T-helper 2 cell treated with Interferon-gamma antibody and Interleukin-4, amounts not matched to agents 5 μg/mL and 100 μg/mL, for 36 hours (primary cell): ENCODE data around the gene GRM5.
"Not testable (repeated sequence)": the region's sequence is repeated elsewhere in the genome, so short reads cannot be mapped to it uniquely, and the experiment has no call there.

ENCODE experiments used
- DNase-seq: peaks from one replicate; pipeline ENCODE4 v3.0.0; 2021; ENCODE audit warnings: low spot score
- H3K27ac Mint-ChIP-seq: one replicate; pipeline ENCODE4 v1.8.0; 2021; ENCODE audit warnings: mild to moderate bottlenecking, mixed read lengths
- H3K27me3 Mint-ChIP-seq: one replicate; pipeline ENCODE4 v1.8.0; 2021; ENCODE audit warnings: low read depth, mixed read lengths
- H3K36me3 Mint-ChIP-seq: one replicate; pipeline ENCODE4 v1.8.0; 2021; ENCODE audit warnings: low read depth, mixed read lengths
- H3K4me1 Mint-ChIP-seq: one replicate; pipeline ENCODE4 v1.8.0; 2021; ENCODE audit warnings: low read depth, mixed read lengths
- H3K4me3 Mint-ChIP-seq: one replicate; pipeline ENCODE4 v1.8.0; 2022; ENCODE audit warnings: mild to moderate bottlenecking, moderate library complexity, mixed read lengths
- H3K9me3 Mint-ChIP-seq: one replicate; pipeline ENCODE4 v1.8.0; 2021; ENCODE audit warnings: mixed read lengths

GRM5 gene

GRCh38 chr11:89065651-89066201, at the start of gene GRM5:
Gene GRM5 (minus strand): TSS chr11:89065982. CDS start chr11:89047872, 18,110 bp downstream.
- not testable (repeated sequence) for H3K4me1 Mint-ChIP-seq, DNase-seq

GRCh38 chr11:89097956-89098355, 32.2 kb upstream of the GRM5 start:
- H3K27me3 Mint-ChIP-seq, H3K36me3 Mint-ChIP-seq, H3K4me3 Mint-ChIP-seq, H3K4me1 Mint-ChIP-seq, DNase-seq, H3K9me3 Mint-ChIP-seq, H3K27ac Mint-ChIP-seq: not testable (repeated sequence)

More at GRCh38 chr11:89065651-89066201, at the start of gene GRM5:
- H3K27ac Mint-ChIP-seq, H3K9me3 Mint-ChIP-seq, H3K4me3 Mint-ChIP-seq, H3K36me3 Mint-ChIP-seq: not testable (repeated sequence)
- H3K27me3 Mint-ChIP-seq = peaks cover 42% of the 10 kb centered on the region

- H3K27me3 Mint-ChIP-seq, DNase-seq, H3K9me3 Mint-ChIP-seq, H3K4me3 Mint-ChIP-seq, H3K4me1 Mint-ChIP-seq, H3K36me3 Mint-ChIP-seq, H3K27ac Mint-ChIP-seq: not testable (repeated sequence)
Observed at GRCh38 chr11:89093806-89094205, 28.0 kb upstream of the GRM5 start.

- H3K4me1 Mint-ChIP-seq, H3K9me3 Mint-ChIP-seq, DNase-seq, H3K36me3 Mint-ChIP-seq, H3K27ac Mint-ChIP-seq, H3K27me3 Mint-ChIP-seq, H3K4me3 Mint-ChIP-seq: not testable (repeated sequence)
Observed at GRCh38 chr11:89084951-89085350, 19.2 kb upstream of the GRM5 start.

- H3K27me3 Mint-ChIP-seq, H3K4me1 Mint-ChIP-seq, H3K4me3 Mint-ChIP-seq, H3K27ac Mint-ChIP-seq, H3K36me3 Mint-ChIP-seq, DNase-seq, H3K9me3 Mint-ChIP-seq: not testable (repeated sequence)
Observed at GRCh38 chr11:89070911-89071310, 5.1 kb upstream of the GRM5 start.

- H3K4me1 Mint-ChIP-seq = no peaks in the 10 kb centered on the region
- H3K4me3 Mint-ChIP-seq = no peak overlapping the region
- peaks cover 37% of the 10 kb centered on the region for H3K27me3 Mint-ChIP-seq
- H3K27ac Mint-ChIP-seq = no peak overlapping the region
- H3K9me3 Mint-ChIP-seq = no peaks in the 10 kb centered on the region
- no peaks in the 10 kb centered on the region for H3K36me3 Mint-ChIP-seq
- DNase-seq = no peak
Observed at GRCh38 chr11:89067264-89067663, 1.5 kb upstream of the GRM5 start.

- Mint-ChIP-seq H3K27me3 (peaks cover 42% of the 10 kb centered on the region), H3K27ac (no peak overlapping the region), H3K4me1 (no peaks in the 10 kb centered on the region), H3K4me3 (no peak overlapping the region), H3K9me3 (no peaks in the 10 kb centered on the region), H3K36me3 (no peaks in the 10 kb centered on the region)
- DNase-seq = no peak
Observed at GRCh38 chr11:89065066-89065465, 716 bp downstream of the GRM5 start.

GRCh38 chr11:89063481-89063951, 2.3 kb downstream of the GRM5 start:
- H3K36me3 Mint-ChIP-seq, H3K4me1 Mint-ChIP-seq, H3K4me3 Mint-ChIP-seq, DNase-seq, H3K9me3 Mint-ChIP-seq, H3K27ac Mint-ChIP-seq: not testable (repeated sequence)
- H3K27me3 Mint-ChIP-seq = peaks cover 42% of the 10 kb centered on the region

- H3K4me3 Mint-ChIP-seq, DNase-seq, H3K27ac Mint-ChIP-seq: not testable (repeated sequence)
Observed at GRCh38 chr11:89062771-89063298, 2.9 kb downstream of the GRM5 start.

GRCh38 chr11:89061839-89062238, 3.9 kb downstream of the GRM5 start:
- peaks cover 40% of the 10 kb centered on the region for H3K27me3 Mint-ChIP-seq
- H3K4me3 Mint-ChIP-seq, H3K27ac Mint-ChIP-seq, H3K9me3 Mint-ChIP-seq, DNase-seq, H3K36me3 Mint-ChIP-seq, H3K4me1 Mint-ChIP-seq: not testable (repeated sequence)

More at GRCh38 chr11:89062771-89063298, 2.9 kb downstream of the GRM5 start:
- not testable (repeated sequence) for H3K9me3 Mint-ChIP-seq, H3K36me3 Mint-ChIP-seq, H3K4me1 Mint-ChIP-seq
- peaks cover 42% of the 10 kb centered on the region for H3K27me3 Mint-ChIP-seq

- H3K9me3 Mint-ChIP-seq, H3K36me3 Mint-ChIP-seq, H3K27ac Mint-ChIP-seq, H3K4me3 Mint-ChIP-seq, H3K27me3 Mint-ChIP-seq, DNase-seq, H3K4me1 Mint-ChIP-seq: not testable (repeated sequence)
Observed at GRCh38 chr11:89057406-89057805, 8.4 kb downstream of the GRM5 start.

GRCh38 chr11:89052220-89052619, 13.6 kb downstream of the GRM5 start:
- H3K4me3 Mint-ChIP-seq = no peak overlapping the region
- H3K27me3 Mint-ChIP-seq = no peaks in the 10 kb centered on the region
- H3K36me3 Mint-ChIP-seq = no peaks in the 10 kb centered on the region
- H3K9me3 Mint-ChIP-seq = no peaks in the 10 kb centered on the region
- DNase-seq = no peak
- no peak overlapping the region for H3K27ac Mint-ChIP-seq
- no peaks in the 10 kb centered on the region for H3K4me1 Mint-ChIP-seq

- H3K4me1 Mint-ChIP-seq, H3K4me3 Mint-ChIP-seq, H3K27me3 Mint-ChIP-seq, H3K27ac Mint-ChIP-seq, DNase-seq, H3K9me3 Mint-ChIP-seq, H3K36me3 Mint-ChIP-seq: not testable (repeated sequence)
Observed at GRCh38 chr11:89047159-89047558, 18.6 kb downstream of the GRM5 start.

GRCh38 chr11:89043861-89044588, 21.8 kb downstream of the GRM5 start:
- H3K4me3 Mint-ChIP-seq, H3K4me1 Mint-ChIP-seq, H3K36me3 Mint-ChIP-seq, H3K27me3 Mint-ChIP-seq, H3K27ac Mint-ChIP-seq, H3K9me3 Mint-ChIP-seq, DNase-seq: not testable (repeated sequence)
